ENCODE data around the gene TBX10. TPM values are rescaled to one million over a fixed set of nuclear protein-coding genes. Genes with fewer than 3 reads are reported as not detected.
"Not testable (repeated sequence)": the region's sequence is repeated elsewhere in the genome, so short reads cannot be mapped to it uniquely, and the experiment has no call there.

TBX10 gene
- total and polyA plus RNA-seq, 12 donors = 0.17 to 0.44 (median 0.28) TPM; not detected in 9

DNA sequence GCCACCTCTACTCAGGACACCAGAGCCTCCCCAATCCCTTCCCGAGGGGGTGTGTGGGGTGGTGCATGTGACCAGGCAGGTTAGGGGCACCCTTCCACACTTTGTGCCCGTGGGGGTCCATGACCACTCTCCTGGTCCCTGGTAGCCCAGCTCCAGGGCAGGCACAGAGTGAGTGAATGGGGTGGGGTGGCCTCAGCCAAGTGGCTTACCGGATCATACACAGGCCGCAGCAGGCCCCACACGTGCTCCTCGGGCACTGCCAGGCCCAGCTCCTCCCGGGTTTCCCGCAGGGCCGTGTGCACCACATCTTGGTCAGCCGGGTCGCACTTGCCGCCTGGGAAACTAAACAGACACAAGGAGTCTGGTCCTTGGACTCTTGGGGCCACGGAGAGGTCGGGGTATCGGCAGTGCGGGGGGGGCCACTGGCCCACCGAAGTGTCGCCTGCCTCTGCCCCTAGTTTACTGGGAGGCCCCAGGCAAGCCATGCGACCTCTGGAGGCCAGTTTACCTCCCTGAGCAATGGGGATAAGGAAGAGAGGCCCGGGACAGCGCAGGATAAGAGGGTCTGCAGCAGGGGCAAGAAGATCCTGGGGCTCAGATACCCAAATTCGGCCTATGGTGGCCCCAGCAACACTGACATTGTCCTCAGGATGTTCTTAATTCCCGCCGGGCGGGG is 10.7 kb downstream of the TBX10 start:
- DNase-seq (peak in 1 of 2 donors; percentile 24), ATAC-seq (no peak)
- no peaks in the 10 kb centered on the region for H3K36me3 ChIP-seq
- intact Hi-C loops (cut with DNase I) = loop anchor here in 1 of 10 donors (2.0 kb wide), 1 partner anchor 30 kb away; no protein-coding TSS in a partner anchor
- peaks cover 0 to 30% (median 19%) of the 10 kb centered on the region in 9 donors for H3K4me1 ChIP-seq
- H3K27ac ChIP-seq = peak overlapping the region; percentile 79 to 98 (median 90)
- peak overlapping the region; percentile 47 to 80 (median 63) for H3K4me3 ChIP-seq
- 48 to 50% methylated on average over 25 of the region's 25 CpGs for WGBS, 2 donors
- no peaks in the 10 kb centered on the region for H3K27me3 ChIP-seq
- TF ChIP-seq, protein P1, sequence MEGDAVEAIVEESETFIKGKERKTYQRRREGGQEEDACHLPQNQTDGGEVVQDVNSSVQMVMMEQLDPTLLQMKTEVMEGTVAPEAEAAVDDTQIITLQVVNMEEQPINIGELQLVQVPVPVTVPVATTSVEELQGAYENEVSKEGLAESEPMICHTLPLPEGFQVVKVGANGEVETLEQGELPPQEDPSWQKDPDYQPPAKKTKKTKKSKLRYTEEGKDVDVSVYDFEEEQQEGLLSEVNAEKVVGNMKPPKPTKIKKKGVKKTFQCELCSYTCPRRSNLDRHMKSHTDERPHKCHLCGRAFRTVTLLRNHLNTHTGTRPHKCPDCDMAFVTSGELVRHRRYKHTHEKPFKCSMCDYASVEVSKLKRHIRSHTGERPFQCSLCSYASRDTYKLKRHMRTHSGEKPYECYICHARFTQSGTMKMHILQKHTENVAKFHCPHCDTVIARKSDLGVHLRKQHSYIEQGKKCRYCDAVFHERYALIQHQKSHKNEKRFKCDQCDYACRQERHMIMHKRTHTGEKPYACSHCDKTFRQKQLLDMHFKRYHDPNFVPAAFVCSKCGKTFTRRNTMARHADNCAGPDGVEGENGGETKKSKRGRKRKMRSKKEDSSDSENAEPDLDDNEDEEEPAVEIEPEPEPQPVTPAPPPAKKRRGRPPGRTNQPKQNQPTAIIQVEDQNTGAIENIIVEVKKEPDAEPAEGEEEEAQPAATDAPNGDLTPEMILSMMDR (IDR thresholded peaks at IDR 0.05) = no peak
- H3K9me3 ChIP-seq = no peaks in the 10 kb centered on the region

DNA sequence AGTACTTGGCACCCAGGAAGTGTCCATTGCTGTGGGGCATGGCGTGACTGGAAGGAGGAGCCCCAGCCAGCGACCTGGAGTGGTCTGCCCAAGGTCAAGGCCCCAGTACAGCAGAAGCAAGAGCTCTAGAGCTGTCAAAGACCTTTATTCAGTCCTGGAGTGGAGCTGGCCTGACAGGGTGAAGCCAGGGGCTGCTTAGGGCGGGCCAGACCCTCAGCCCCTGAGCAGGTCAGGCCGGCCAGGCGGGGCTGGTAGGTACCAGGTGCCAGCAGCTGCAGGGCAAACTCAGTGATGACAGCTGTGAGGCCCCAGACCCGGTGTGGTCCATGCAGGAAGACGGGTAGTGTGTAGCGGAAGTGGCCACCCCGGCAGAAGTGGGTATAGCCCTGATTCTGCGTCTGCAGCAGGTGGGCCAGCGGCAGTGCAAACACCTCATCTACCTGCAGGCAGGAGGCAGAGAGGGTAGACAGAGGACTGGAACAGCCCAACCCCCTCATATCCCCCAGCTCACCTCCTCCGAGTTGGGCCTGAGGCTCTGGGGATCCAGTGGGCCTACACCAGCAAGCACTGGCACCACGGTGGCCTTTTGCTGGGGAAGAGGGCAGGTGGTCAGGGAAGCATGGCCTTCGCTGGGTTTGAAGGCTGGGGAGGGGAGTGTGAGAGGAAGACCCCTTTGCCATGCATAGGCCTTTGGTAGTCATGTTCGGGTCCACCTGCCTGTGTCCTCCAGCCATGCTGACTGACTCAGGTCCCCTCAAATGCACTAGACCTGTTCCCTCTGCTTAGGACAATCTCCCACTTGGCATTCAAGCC is 11.5 kb downstream of the TBX10 start:
- TF ChIP-seq, protein P1 (IDR thresholded peaks at IDR 0.05) = no peak
- WGBS, 2 donors = 89 to 92% methylated on average over 15 of the region's 15 CpGs
- intact Hi-C loops (cut with DNase I) = loop anchor here in 1 of 10 donors (2.0 kb wide), 1 partner anchor 31 kb away; no protein-coding TSS in a partner anchor
- H3K27me3 ChIP-seq = no peaks in the 10 kb centered on the region
- no peaks in the 10 kb centered on the region for H3K9me3 ChIP-seq
- peak overlapping the region in 3 of 10 donors; percentile 58 to 98 (median 95) for H3K27ac ChIP-seq
- peaks cover 0 to 30% (median 19%) of the 10 kb centered on the region in 9 donors for H3K4me1 ChIP-seq
- ATAC-seq (no peak), DNase-seq (peak in 1 of 2 donors; percentile 14)
- no peak overlapping the region for H3K4me3 ChIP-seq
- H3K36me3 ChIP-seq = no peaks in the 10 kb centered on the region

DNA sequence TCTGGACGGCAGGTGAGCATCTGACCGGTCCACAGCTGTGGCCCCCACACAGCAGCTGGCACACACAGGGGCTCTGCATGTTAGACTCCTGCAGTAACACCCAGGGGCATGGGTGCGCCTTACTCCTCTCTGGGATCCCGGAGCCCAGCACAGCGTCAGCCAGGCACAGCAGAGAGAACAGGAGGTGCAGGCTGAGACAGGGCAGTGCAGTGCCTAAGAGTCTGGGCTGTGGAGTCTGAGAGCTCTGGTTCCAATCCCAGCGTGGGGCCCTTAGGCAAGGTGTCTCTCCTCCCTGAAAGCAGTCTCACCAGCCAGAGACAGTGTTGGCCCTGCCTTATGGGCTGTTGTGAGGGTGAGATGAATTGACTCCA is 12.1 kb downstream of the TBX10 start:
- H3K9me3 ChIP-seq = no peaks in the 10 kb centered on the region
- H3K27ac ChIP-seq = peak overlapping the region in 2 of 10 donors; percentile 58 to 95
- no peaks in the 10 kb centered on the region for H3K27me3 ChIP-seq
- H3K36me3 ChIP-seq = no peaks in the 10 kb centered on the region
- no peak overlapping the region for H3K4me3 ChIP-seq
- intact Hi-C loops (cut with DNase I) = no loop called here
- DNase-seq = peak in 1 of 2 donors; percentile 14
- H3K4me1 ChIP-seq = peaks cover 0 to 30% (median 19%) of the 10 kb centered on the region in 9 donors
- WGBS, 2 donors = 89 to 90% methylated on average over 6 of the region's 6 CpGs
- TF ChIP-seq, protein P1 (IDR thresholded peaks at IDR 0.05) = no peak
- no peak for ATAC-seq

DNA sequence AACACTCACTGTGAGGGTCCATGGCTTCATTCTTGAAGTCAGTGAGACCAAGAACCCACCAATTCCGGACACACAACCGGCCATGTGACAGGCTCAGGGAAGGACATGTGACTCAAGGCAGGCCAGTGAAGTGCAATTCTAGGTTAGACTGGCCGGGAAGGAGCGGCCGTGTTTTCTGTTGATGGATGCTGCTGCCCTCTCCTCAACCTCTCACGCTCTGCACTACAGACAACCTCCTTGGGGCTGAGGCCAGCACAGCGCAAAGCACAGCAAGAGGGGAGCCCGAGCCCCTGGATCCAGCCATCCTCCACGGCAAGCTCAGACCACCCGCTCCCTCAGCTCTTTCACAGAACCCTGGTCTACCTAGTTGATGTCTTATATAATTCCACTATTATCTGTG is 12.6 kb downstream of the TBX10 start:
- whole genome bisulfite sequencing, 2 donors = 92 to 96% methylated on average over 10 of the region's 10 CpGs
- Histone ChIP-seq H3K27me3 (no peaks in the 10 kb centered on the region), H3K4me3 (no peak overlapping the region), H3K9me3 (no peaks in the 10 kb centered on the region), H3K36me3 (no peaks in the 10 kb centered on the region), H3K4me1 (peaks cover 0 to 30% (median 19%) of the 10 kb centered on the region in 9 donors), H3K27ac (no peak overlapping the region)
- TF ChIP-seq, protein P1 (IDR thresholded peaks at IDR 0.05) = no peak
- DNase-seq (peak in 1 of 2 donors; percentile 4), ATAC-seq (no peak)
- intact Hi-C loops (cut with DNase I) = no loop called here

DNA sequence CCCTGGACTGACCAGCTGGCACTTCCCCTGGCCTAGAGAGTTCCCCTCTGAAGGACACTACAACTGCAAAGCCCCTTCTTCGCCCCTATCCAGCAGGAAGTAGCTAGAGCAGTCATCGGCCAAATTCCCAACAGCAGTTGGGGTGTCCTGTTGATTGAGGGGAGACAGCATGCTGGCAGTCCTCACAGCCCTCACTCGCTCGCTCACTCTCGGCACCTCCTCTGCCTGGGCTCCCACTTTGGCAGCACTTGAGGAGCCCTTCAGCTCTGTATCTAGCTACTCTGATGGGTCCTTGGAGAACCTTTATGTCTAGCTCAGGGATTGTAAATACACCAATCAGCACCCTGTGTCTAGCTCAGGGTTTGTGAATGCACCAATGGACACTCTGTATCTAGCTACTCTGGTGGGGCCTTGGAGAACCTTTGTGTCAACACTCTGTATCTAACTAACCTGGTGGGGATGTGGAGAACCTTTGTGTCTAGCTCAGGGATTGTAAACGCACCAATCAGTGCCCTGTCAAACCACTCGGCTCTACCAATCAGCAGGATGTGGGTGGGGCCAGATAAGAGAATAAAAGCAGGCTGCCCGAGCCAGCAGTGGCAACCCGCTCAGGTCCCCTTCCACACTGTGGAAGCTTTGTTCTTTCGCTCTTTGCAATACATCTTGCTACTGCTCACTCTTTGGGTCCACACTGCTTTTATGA is 13.3 kb downstream of the TBX10 start:
- H3K36me3 ChIP-seq; ATAC-seq; H3K9me3 ChIP-seq; H3K4me3 ChIP-seq; H3K27ac ChIP-seq; H3K27me3 ChIP-seq; DNase-seq; intact Hi-C loops (cut with DNase I): not testable (repeated sequence)
- WGBS, 2 donors = 82 to 87% methylated on average over 10 of the region's 10 CpGs
- H3K4me1 ChIP-seq = peaks cover 0 to 26% (median 17%) of the 10 kb centered on the region in 9 donors

DNA sequence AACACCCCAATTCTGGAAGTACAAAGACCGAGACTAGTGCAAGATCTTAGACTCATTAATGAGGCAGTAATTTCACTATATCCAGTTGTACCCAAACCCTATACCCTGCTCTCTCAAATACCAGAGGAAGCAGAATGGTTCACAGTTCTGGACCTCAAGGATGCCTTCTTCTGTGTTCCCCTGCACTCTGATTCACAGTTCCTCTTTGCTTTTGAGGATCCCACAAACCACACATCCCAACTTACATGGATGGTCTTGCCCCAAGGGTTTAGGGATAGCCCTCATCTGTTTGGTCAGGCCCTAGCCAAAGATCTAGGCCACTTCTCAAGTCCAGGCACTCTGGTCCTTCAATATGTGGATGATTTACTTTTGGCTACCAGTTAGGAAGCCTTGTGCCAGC is 15.8 kb downstream of the TBX10 start:
- H3K4me1 ChIP-seq = peaks cover 0 to 11% (median 4%) of the 10 kb centered on the region in 9 donors
- WGBS, 2 donors = 88 to 94% methylated on average over 1 of the region's 1 CpG
- H3K36me3 ChIP-seq; intact Hi-C loops (cut with DNase I); ATAC-seq; H3K9me3 ChIP-seq; H3K27me3 ChIP-seq; DNase-seq; H3K4me3 ChIP-seq; H3K27ac ChIP-seq: not testable (repeated sequence)
